K562 (cell line): ENCODE data around the gene MCRS1.

Source experiments
- BRF1 ChIP-seq: IDR thresholded peaks from 3 replicates; pipeline ENCODE4 v1.6.1; 2011; ENCODE audit warnings: borderline replicate concordance, mild to moderate bottlenecking; ENCODE audit not compliant: insufficient read length; ENCODE audit errors: extremely low read depth
- CTBP1 ChIP-seq: fragments of 450-650 bp; IDR thresholded peaks from 2 replicates; pipeline ENCODE4 v1.6.1; 2016; ENCODE audit warnings: borderline replicate concordance
- CXXC5 ChIP-seq: fragments of 250-450 bp; sonication (Bioruptor Pico); IDR thresholded peaks from 2 replicates; pipeline ENCODE4 v1.8.0; 2022; ENCODE audit warnings: inconsistent platforms, mild to moderate bottlenecking, moderate library complexity
- NEUROD1 ChIP-seq: fragments of 150-350 bp; IDR thresholded peaks from 2 replicates; pipeline ENCODE4 v1.6.1; 2014; ENCODE audit warnings: borderline replicate concordance, low read length, low read depth; ENCODE audit not compliant: partially characterized antibody
- POLR2A ChIP-seq: fragments of 450-650 bp; conservative IDR thresholded peaks from 2 replicates; pipeline ENCODE4 v1.6.1; 2016
- SIN3A ChIP-seq, 2 experiments: fragments of 150-350 bp in 1 of 2; IDR thresholded peaks; 2 replicates each; pipeline ENCODE4 v1.6.1; 2011 to 2016; ENCODE audit warnings: borderline replicate concordance in 2 of 2, low read depth in 2 of 2, low read length in 2 of 2, mild to moderate bottlenecking in 2 of 2, moderate library complexity in 2 of 2; ENCODE audit not compliant: control insufficient read depth in 1 of 2
- TCF7 ChIP-seq: sonication (generic); IDR thresholded peaks from 2 replicates; pipeline ENCODE4 v1.6.1; 2016; ENCODE audit warnings: antibody characterized with exemption, borderline replicate concordance
- ZNF263 ChIP-seq: sonication (generic); formaldehyde crosslinking; IDR thresholded peaks from 2 replicates; pipeline ENCODE4 v1.8.0; 2022; ENCODE audit warnings: mild to moderate bottlenecking, missing genetic modification reagents, borderline replicate concordance
- TF ChIP-seq, protein P1 (sequence below), 3 experiments: IDR thresholded peaks in 2 of 3; conservative IDR thresholded peaks in 1 of 3; 2 replicates each; pipeline ENCODE4 v1.5.1; 2011 to 2012; ENCODE audit warnings: low read length in 3 of 3, mild to moderate bottlenecking in 3 of 3, control low read depth in 2 of 3, improper control_type of control experiment in 1 of 3, inconsistent platforms in 1 of 3, low read depth in 1 of 3, mixed read lengths in 1 of 3, moderate library complexity in 1 of 3; ENCODE audit not compliant: insufficient read depth in 2 of 3
- TF ChIP-seq, protein P2 (sequence below): sonication (generic); formaldehyde crosslinking; IDR thresholded peaks from 2 replicates; pipeline ENCODE4 v1.5.0; 2020; ENCODE audit warnings: missing genetic modification reagents

DNA sequence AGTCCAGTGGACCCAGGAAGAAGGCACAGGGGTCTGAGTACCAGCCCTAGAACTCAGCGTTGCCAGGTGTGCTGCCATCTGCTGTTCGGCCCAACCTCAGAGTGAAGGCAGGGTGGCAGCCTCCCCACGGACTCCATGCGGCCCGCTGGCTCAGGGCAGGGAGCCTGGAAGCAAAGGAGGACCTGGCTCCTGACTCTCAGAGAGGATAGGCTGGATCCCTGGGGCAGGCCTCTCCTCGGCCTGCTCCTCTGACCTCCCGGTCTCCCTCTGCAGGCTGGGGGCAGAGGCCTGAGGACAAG is 10.1 kb downstream of the MCRS1 start:
- TF ChIP-seq, protein P1, sequence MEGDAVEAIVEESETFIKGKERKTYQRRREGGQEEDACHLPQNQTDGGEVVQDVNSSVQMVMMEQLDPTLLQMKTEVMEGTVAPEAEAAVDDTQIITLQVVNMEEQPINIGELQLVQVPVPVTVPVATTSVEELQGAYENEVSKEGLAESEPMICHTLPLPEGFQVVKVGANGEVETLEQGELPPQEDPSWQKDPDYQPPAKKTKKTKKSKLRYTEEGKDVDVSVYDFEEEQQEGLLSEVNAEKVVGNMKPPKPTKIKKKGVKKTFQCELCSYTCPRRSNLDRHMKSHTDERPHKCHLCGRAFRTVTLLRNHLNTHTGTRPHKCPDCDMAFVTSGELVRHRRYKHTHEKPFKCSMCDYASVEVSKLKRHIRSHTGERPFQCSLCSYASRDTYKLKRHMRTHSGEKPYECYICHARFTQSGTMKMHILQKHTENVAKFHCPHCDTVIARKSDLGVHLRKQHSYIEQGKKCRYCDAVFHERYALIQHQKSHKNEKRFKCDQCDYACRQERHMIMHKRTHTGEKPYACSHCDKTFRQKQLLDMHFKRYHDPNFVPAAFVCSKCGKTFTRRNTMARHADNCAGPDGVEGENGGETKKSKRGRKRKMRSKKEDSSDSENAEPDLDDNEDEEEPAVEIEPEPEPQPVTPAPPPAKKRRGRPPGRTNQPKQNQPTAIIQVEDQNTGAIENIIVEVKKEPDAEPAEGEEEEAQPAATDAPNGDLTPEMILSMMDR (IDR thresholded peaks at IDR 0.05 in 2 of 3, conservative IDR thresholded peaks at IDR 0.05 in 1 of 3; ENCODE audit: insufficient read depth in 2 of 3, low read depth in 1 of 3, low read length in 3 of 3), result no peak
- TF ChIP-seq CXXC5 (no peak), POLR2A (no peak), CTBP1 (no peak), SIN3A (IDR thresholded peaks at IDR 0.05; ENCODE audit: borderline replicate concordance in 2 of 2, control insufficient read depth in 1 of 2, low read depth in 2 of 2, low read length in 2 of 2) (no peak), TCF7 (no peak), ZNF263 (no peak), NEUROD1 (no peak), BRF1 (no peak)
- TF ChIP-seq, protein P2, sequence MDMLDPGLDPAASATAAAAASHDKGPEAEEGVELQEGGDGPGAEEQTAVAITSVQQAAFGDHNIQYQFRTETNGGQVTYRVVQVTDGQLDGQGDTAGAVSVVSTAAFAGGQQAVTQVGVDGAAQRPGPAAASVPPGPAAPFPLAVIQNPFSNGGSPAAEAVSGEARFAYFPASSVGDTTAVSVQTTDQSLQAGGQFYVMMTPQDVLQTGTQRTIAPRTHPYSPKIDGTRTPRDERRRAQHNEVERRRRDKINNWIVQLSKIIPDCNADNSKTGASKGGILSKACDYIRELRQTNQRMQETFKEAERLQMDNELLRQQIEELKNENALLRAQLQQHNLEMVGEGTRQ, result no peak
